Limb (tissue), 2 donors: Measurements from ENCODE around the gene FAM200B.

ENCODE experiments used
- DNase-seq, 2 donors: peaks; one replicate each; pipeline ENCODE4 v3.0.0-alpha.2; 2016; ENCODE audit errors: extremely low spot score in 2 of 2

The FAM200B gene

GRCh38 chr4:15668566-15669435, 12.8 kb upstream of the FAM200B start:
- no peak for DNase-seq

DNA sequence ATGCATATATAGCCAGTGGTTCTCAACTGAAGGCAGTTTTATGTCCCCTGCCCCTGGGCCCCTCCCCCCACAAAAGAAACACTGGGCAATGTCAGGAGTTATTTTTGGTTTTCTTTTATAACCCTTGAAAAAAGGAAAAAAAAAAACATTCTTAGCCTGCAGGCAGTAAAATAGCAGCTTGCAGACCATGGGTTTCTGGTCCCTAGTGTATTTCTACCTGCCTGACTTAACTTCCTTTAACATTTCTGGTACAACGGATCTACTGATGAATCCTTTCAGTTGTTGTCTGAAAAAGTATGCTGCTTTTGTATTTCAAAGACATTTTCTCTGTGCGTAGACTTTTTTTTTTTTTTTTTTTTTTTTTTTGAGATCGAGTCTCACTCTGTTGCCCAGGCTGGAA, 11.1 kb upstream of the FAM200B start:
- DNase-seq, result no peak

DNA sequence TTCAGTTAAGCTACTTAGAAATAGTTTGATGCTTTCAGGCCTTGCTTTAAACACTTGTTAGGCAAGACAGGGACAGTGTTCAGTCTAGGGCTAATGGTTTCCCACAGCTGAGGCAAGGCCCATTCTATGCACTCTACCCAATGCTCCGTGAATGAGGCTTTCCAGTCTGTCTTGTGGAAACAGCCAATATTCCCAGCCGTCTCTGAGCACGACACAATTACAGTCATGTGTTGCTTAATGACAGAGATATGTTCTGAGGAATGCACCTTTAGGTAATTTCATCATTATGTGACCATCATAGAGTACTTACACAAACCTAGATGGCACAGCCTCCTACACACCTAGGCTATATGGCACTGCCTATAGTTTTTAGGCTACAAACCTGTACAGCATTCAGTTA, 9.5 kb upstream of the FAM200B start:
- DNase-seq, result no peak

- DNase-seq, result no peak
These were observed 8.3 kb upstream of the FAM200B start for GRCh38 chr4:15673337-15673736.

GRCh38 chr4:15674046-15674445, 7.6 kb upstream of the FAM200B start:
- DNase-seq, result no peak

DNA sequence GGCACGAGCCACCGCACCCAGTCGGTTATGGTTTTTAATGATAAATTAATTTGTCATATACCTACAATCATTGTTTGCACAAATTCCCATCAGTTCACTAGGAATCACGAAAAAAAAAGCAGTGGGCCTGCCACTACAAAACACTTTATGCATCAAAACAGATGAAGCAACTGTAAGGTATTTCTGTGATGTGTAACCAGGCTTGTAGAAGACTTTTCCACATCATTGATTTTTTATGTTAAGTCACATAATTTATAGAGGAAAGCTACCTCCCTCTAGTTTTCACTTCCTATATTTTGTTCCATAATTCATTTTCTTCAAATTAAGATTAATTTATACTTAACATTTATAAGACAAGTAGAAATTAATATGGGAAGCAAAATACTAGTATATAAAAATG, 6.7 kb upstream of the FAM200B start:
- DNase-seq, result no peak

- DNase-seq, result no peak
These were observed 6.3 kb upstream of the FAM200B start for GRCh38 chr4:15675356-15675755.

DNA sequence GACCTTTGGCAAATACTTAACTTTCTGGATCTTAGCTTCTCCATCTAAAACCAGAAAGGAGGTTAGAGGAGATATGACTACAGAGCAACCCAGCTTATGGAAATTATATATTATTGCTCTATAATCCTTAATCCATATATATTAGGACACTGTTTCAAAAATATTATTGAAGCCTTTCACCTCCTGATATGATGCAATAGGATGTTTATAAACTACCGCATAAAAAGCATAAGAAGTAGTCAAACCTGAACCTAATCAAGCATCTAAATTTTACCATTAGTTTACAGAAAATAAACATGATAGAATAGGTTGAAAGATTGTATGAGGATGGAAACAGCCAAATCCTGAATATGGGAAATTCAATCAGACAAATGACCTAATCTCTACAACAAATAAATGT, 5.6 kb upstream of the FAM200B start:
- no peak for DNase-seq

DNA sequence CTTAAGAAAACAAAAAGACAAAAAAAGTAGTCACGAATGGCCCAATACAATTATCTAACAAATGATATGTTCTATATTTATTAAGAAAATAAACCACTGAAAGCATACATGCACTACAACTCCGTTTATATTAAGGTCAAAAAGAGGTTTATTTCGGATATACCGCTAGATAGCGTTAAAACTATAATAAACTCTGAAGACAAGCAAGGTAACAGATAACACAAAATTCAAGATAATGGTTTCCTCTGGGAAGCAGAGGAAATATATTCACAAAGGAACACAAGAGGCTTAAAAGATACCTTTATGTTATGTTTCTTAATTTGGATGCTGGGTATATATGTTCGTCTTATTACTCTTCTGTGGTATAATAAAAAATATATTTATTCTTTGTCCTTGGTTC, 4.7 kb upstream of the FAM200B start:
- DNase-seq, result no peak

DNA sequence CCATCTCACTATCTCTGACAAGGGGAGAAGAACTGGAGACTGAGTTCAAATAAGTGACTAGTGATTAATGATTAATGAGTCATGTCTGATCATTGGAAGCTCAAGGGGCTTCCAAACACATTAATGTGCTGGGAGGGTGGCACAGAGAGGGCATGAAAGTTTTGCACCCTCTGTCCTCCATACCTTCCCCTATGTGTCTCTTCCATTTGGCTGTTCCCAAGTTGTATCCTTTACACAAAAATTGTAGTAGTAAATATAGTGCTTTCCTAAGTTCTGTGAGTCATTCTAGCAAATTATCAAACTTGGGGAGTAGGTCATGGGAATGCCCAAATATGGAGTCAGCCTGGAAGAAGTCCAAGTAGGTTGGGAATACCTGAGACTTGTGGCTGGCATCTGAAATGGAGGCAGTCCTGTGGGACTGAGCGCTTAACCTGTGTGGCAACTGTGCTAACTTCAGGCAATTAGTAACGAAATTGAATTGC, 4.1 kb upstream of the FAM200B start:
- no peak for DNase-seq

DNA sequence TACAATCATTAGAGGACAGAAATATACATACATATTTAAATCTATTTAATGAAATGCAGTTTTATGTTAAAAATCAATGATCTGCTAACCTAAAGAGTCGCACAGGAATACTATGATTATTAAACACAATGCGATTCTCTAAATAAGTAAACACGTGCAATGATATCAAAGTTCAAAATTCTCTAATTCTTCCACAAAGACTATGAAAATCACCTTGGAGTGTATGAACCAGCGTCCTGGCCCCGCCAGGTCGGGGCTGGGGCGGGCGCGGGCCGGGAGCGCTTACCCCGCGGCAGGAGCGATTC, 608 bp upstream of the FAM200B start:
- no peak for DNase-seq

DNA sequence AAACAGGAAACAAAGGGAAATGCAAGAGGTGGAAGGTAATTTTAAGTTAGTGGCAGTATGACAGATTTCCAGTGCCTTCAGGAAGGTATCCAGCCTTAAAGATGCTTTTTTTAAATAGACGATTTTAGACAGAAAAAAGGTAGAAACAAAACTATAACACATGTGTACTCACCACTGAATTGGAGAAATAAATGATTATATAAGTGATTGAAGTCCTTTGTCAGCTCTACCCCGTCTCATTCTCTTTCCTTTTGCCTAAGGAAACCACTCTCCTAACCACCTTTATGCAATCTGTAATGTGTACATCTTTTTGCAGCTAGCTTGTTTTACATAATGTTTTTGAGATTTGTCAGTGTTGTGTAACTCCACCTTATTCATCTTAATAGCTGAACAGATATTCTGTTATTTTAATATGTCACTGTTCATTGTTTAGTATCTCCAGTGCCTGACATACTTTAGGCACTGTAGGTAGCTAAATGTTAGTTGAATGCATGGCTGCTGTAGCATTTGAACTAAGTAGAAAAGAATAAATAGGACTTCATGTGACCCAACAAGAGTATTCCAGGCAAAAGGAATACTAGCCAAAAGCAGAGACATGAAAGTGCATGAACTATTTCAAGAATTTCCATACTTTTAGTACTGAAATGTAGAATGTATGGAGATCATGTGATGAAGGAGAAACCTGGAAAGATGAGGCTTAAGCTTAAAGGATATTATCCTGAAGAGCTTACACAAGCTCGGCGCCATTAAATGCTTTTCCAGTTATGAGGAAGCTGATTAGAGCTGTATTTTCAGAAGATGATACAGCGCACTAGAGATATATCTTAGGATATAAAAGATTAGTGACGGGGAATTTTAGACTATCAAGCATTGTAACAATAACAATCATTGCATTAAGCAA, 865 bp downstream of the FAM200B start:
- DNase-seq, result no peak

DNA sequence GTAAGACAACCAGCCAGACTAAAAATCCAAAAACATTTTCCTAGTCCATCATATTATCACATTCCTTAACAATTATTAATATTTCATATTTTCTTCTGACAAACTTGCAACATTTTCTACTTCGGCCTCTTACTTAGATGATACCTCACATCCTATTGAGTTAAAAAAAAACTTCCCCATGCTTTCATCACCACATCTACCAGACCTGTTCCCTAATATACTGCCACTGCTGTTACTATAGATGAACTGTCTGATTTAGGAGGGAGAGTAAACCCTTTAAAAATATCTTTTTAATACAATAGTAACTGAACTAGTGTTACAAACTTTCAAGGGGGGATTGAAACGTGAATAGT, 1.5 kb downstream of the FAM200B start:
- no peak for DNase-seq

DNA sequence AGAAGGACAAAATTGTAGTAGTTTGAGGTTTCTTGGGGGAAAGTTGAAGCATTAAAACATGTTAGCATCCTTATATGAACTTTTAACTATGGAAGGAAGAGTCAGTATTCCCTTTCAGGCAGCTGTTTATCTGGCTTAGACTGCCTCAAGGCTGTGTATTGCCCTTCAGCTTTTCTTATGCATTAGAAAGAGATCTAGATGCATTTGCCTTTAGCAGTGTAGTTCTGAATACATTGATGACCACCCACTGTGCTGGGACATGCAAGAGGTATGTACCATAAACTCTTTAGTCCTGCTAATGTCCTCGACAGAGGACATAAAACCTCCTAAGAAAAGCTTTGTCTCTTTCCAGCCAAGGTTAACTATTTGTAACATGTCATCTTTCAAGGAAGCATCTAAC, 2.9 kb downstream of the FAM200B start:
- no peak for DNase-seq

- DNase-seq, result no peak
These were observed 6.4 kb downstream of the FAM200B start for GRCh38 chr4:15688051-15688450.

GRCh38 chr4:15689540-15689939, 7.9 kb downstream of the FAM200B start:
- no peak for DNase-seq

GRCh38 chr4:15690020-15690809, 8.6 kb downstream of the FAM200B start:
- no peak for DNase-seq

- no peak for DNase-seq
These were observed 9.9 kb downstream of the FAM200B start for GRCh38 chr4:15691346-15692135.

DNA sequence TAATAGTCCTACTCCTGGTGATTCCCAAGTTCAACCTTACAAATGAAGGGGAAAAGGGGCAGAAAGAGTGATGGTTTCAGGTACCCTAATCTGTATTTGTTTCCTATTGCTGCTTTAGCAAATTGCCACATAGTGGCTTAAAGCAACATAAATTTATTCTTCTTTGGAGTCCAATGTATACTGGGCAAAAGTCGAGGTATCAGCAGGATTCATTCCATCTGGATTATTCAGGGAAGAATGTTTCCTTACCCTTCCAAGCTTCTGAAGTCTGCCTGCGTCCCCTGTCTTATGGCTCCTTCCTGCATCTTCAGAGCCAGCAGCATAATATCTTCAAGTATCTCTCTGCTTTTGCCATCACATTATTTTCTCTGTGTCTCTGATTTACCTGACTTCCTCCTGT, 11.0 kb downstream of the FAM200B start:
- DNase-seq, result no peak

DNA sequence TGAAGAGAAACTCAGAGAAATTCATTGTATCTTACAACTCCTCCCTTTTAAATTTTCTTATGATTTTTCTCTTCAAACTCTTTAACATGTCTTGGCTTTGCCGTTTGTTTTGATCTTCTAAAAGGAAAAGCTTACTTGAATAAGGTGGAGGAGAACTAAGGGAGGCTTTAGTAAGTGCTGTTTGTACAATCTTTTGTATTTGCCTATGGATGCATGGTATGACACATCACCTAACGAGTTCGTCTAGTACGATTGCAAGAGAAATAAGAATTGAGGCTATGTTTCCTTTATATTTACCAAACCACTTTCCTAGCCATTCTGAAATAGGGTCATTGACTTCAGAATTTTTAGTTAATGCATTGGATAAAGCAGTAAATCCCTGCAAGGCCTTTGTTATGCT, 12.8 kb downstream of the FAM200B start:
- no peak for DNase-seq

DNA sequence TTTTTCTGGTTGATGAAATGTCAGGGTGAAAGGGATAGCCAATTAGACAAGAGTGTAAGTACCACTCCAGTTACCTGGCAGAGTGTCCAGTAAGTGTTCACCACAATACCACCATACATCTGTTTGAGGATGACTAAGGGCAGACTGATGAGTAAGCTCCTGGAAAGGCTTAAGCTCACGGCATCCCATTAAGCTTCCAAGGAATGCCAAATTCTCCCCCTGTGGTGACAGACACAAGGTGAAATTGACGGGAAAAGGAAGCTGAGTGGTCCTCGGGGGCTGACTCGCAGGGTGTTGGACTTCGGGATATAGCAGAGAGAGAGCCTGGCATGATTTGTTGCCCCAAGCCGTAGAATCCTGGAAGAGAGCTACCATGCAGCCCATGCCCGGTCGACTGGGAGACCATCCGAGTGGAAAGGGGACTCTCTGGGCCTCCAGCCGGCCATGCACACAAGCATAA, 13.6 kb downstream of the FAM200B start:
- no peak for DNase-seq
